T-helper 9 cell (primary cell): ENCODE results near the gene ARAP1.

Experiments
- DNase-seq: peaks from one replicate; pipeline ENCODE4 v3.0.0-alpha.2; 2020

ARAP1 gene

DNA sequence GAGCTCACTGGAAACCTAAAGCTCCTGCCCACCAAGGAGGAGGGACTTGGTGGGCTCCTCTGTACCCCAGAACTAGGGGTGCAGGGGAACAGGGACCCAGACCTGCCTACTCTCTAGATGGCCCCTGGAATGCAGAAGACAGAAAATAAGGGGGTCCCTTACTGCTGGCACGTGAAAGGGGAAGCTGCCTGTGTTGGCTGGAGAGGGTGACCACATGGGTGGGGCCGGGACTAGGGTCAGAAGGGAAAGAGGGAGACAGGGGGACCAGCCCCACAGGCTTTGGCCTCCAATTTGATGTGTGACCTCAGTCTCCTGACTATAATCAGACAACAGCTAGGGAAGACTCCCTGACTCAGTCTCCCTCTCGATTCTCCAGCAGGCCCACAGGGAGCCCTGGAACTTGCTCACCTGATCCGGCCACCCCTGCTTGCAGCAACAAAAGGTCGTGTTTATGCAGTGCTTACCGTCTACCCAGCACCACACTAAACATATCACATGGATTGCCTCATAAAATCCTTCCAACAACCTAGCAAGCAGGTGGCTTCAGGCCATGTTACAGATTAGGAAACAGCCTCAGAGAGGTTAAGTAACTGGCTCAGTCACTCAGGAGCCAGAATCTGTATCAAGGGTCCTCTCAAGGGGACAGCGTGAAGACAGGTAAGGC lies 10.2 kb downstream of the ARAP1 start:
- DNase-seq: no peak

DNA sequence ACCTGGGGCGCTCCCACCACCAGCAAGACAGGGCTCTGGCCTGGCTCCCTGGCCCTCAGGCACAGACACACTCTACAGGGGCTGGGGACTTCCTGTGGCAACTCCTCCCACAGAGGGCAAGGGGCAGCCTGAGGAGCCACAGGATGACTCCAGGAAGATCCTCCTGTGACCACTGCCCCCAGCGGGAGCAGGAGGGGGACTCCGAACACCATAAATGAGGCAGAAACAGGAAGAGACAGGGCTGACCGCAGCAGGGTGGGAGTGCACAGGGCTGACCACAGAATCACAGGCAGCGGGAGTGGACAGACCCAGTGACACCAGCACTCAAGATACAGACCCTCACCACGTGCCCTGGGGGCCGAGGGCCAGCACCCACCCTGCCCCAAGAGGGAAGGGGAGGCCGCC lies 10.8 kb downstream of the ARAP1 start:
- no peak for DNase-seq

DNA sequence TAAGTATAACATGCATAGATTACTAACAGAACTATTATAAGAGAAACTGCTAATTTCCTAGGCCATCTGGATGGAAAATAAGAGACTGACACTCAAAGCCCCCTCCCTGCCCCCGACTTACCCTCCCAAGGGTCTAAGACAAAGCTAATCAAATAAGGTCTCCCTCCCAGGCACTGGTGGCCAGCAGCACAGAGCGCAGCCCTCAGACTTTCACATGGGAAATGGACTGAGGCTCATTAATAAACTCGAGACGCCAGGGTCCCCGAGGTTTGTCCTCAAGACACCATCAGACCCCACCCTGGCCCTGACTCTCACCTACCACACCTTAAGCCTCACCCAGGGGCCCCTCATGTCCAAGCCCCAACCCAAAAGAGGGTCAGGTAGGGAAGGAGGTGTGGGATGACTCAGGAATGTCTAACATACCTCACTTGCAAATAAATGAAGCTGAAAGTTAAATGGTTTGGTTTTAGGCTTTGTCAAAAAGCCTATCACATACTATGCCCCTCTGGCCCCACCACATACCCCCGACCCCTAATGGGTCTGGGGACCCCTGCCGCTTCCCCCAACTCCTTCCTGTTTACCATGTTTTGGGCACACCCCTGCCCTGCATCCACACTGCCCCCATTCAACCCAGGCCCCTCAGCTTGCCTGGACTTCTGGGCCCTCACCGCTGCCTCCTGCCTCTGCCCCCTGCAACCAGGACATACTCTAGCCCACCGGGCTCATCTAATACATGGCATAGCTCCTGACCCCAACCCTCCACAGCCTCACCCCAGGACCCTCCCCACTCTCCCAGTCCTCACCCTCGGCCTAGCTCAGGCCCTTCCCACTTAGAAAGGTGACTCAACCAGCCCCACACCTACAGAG lies 11.4 kb downstream of the ARAP1 start:
- DNase-seq: no peak

DNA sequence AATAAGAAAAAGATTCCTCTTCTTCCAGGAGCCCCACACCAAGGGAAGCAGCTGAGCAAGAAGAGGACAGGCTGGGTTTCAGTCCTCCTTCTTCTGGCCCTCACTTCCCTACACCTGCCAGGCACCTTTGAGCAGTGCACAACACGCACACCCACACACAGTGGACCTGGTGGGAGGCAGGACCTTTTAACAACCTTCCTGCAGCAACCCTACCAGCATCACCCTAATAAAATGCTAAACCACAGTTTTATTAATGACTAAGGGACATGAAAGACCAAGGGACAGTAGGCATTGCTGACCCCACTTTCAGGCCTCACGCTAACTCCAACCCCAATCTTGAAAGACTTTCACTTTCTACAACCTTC lies 12.2 kb downstream of the ARAP1 start:
- DNase-seq: no peak

DNA sequence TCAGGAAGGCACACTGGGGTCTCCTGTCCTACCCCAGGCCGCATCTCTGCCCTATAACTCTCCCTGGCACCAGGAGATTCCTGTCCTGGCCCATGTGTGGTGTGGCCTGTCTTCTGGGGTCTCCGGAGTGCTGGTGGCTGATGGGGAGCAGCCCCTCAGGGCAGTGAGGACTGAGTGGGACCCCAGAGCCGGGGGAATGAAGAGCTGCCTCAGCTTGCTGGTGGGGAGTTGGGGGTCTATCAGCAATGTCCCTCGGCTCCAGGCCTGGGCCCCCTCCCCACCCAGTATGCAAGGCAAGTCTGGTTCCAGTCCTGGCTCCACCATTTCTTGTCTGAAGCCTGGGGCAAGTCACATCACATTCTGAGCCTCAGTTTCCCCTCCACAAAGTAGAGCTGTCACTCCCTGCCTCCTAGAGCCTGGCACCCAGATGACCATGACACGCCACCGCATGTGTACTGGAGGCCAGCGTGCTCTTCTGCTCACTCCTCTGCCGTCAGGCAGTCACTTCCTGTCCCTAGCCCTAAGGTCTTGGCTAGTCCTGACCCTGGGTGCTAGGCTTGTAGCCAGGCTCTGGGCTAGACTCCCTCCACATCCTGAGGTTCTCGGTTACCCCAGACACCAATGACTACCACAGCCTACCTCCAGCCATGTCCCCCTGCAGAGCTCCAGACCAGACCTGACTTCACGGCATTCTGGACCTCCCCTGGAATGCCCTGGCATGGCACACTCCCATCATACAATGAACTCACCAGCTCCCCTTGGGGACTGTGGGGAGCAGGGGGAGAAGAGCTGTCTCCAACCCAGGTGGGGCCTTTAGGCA lies 12.8 kb downstream of the ARAP1 start:
- DNase-seq: no peak

DNA sequence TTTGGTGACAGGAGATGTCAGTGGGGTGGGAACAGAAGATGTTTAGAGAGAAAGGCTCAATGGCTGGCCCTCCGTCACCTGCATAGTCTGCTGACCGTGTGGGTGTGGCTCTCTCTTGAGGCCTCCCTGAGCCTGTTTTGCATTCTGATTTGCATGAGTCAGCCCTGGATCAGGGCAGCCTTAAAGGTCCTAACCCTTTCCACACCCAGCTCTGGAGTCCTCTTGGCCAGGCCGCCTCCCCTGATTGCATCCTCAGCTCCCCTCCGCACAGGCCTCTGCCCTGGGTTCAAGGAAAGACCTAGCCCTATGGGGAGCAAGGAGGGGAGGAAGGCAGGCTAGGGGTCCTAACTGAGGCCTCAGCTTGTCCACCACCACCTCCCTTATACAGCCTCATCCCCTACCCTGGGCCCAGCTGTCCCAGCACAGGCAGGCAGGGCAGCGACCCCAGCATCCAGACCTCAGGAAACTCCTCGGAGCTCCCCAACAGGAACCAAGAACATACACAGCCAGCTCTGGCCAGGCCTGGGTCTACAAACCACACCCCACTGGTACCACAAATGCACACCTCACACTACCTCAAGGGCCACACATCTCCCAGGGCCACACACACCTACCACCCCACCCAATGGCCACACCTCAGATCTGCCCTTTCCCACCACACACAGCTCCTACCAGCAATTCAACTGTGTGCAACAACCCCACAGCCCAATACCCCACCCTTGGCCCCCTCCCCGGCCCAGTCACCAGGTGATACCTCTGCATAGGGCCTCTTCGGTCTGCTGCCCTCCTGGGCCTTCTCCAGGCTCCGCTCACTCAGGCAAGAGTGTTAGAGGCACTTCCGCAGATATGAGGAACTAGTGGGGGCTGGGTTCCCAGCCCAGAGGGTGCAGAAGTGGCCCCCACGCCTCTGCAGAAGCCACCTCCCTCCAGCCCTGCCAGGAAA lies 13.7 kb downstream of the ARAP1 start:
- no peak for DNase-seq

DNA sequence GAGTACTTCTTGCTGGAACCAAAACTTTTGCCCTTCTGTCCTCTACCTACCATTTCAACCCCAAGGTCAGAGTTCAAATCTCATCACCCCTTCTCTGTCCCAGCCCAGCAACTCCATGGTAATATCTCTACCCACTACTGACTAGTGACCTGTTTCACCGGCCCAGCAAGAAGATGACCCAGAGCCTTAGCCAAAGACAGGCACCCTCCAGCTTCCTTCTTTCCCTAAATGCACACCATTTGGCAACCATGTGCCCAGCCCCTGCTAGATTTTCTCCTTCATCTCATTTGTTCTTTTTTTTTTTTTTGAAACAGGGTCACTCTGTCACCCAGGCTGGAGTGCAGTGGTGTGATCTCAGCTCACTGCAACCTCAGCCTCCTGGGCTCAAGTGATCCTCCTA lies 14.9 kb downstream of the ARAP1 start:
- DNase-seq: no peak

DNA sequence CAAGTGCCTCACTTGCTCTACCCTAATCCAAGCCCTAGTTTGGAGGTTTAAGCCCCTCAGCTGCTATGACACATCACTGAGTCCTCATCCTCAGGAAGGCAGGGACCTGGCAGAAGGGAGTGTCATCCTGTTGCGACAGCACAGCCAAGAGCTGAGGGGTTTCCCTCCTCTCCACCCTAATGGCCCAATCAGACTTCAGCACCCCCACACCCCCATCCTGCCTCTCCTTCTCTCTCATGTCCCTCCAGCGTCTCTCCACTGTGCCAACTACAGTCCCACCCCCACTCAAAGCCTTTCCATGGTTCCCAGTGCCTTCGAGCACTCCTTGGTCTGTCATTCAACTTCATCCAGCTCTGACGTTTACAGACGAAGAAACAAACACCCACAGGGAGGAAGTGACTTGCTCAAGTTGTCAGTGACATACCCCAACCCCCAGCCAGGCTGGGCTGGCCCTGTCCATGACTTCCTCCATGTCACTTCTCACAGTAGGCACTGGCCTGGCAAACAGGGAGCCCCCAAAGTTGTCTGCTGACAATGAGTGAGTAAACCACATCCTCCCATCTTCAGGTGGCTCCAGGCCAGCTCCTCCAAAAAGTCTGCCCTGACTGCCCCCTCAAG lies 15.6 kb downstream of the ARAP1 start:
- peak; percentile 45 for DNase-seq

DNA sequence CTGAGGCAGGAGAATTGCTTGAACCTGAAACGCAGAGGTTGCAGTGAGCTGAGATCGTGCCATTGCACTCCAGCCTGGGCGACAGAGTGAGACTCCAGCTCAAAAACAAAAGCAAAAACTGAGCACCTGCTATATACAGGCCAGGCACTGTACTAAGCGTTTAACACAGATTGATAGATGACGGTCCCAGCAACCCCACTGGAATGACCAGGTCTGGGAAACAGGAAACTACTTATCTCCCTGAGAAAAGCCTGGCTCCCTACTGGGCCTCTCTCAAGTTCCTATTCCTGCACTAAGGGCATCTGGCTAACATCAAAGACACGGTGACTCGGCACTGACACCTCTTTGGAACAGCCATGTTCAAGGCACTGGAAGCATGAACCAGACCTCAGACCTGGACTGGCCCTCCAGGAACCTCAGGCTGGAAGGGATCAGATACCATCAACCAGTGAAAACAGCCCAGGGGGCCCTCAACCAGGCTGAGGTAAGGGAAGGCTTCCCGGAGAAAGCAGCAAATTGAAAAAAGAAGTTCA lies 16.6 kb downstream of the ARAP1 start:
- no peak for DNase-seq

DNA sequence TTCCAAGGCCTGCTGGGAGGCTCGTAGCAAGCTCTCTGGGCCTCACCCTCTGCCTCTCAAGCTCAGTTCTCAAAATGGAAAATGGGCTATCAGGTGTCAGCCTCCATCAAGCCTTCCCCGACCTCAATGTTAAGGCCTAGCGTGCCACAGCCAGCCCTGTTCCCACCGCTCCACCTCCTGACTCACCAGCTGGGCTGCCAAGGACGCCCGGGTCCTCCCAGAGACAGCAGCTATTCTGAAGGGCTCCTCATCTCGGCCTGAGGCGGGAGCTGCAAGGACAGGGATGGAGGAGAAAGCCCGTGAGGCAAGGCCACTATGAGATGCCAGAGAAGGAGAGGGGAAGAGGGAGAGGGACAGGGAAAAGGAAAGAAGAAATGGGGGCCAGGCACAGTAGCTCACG lies 19.9 kb downstream of the ARAP1 start:
- no peak for DNase-seq

DNA sequence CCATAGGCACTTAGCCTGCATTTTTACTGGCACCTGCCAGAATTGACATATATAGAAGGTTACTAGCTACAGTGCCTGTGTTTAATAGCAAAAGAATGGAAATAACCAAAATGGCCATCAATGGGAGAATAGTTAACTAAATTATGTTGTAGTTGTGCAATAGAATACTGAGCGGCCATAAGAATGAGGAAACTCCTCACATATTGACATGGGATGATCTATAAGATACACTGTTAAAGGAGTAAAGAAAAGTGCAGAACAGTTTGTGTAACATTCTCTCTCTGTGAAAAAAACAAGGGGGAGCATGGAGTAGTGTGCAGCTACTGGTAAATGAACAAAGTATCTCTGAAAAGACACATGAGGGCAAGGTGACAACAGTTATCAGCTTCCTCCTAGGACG lies 21.5 kb downstream of the ARAP1 start:
- no peak for DNase-seq

DNA sequence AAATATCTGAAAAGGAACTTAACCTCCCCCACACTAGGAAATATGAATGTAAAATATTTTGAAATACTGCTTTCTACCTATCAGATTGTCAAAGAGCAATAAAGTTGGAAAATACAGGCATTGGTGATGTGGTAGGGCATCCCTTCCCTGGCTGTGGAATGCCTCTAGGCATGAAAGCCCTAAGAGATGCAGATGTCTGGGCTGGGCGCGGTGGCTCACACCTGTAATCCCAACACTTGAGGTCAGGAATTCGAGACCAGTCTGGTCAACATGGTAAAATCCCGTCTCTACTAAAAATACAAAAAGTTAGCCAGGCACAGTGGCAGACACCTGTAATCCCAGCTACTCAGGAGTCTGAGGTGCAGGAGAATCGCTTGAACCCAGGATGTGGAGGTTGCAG lies 22.0 kb downstream of the ARAP1 start:
- DNase-seq: no peak

DNA sequence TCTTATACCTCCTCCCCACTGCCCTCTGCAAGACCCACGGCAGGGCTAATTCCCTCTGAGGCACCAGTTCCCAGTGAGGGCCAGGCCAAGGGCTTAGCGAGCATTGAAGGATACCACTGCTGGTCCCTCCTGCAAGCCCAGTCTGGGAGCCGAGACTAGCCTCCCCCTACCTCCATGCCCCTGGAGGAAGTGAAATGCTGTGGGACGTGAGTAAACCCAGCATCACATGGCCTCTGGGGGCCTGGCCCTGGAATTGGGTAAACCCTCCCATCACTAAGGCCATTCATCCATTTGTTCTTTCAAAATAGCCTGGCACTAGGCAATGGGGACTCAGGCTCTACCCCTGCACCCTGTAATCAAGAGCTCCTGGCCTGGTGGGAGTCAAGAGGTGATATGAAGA lies 24.7 kb downstream of the ARAP1 start:
- DNase-seq: no peak

DNA sequence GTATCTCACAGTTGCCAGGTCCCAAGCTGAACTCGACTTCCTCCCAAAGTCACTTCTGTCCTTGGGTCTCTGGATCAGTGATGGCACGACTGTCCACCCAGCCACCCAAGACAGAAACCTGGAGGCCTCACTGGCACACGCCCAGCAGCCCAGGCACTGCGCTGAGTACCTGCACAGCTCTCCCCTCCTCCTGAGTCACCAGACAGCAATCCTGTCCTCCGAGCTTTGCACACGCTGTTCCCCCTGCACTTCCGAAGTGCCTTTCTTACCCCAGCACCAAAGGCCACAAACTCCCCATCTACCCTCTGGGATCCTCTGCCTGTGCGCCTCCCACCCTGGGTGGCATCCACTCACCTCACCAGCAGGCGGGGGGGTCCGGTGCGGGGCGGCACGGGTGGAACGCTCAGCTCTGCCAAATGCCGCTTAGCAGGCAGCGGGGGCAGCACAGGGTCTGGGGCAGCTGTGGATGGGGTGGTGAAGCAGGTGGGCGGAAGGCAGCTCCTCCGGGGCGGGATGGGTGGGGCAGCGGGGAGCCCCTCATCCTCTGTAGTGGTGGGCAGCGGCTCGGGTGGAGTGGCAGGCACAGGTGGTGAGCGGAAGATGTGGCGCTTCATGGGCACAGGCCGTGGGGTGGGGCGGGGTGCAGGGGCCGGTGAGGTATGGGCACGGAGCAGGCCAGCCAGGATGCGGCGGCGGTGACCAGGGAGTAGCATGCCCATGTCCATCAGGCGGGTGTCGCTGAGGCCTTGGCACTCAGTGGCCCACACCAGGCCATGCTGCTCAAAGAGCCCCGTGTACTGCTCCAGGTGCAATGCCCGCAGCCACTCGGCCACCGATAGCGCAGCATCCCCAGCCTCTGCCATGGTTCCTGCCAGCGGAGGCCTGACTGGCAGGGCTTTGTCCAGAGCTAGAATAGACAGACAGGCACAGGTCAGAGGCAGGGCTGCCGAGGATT lies 25.7 kb downstream of the ARAP1 start:
- DNase-seq: no peak

DNA sequence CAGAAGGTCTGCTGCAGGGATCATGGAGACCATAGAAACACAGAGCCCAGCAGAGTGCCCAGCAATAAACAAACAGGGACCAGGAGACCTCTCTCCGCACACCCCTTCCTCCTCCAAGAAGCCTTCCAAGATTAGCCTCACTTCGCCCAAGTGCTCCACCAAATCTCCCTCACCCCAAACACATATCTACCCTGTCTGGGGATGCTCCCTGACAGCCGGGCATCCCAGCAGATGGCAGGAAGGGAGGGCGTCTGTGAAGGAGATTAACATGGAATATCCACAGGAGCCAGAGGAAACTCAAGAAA lies 26.5 kb downstream of the ARAP1 start:
- DNase-seq: no peak

DNA sequence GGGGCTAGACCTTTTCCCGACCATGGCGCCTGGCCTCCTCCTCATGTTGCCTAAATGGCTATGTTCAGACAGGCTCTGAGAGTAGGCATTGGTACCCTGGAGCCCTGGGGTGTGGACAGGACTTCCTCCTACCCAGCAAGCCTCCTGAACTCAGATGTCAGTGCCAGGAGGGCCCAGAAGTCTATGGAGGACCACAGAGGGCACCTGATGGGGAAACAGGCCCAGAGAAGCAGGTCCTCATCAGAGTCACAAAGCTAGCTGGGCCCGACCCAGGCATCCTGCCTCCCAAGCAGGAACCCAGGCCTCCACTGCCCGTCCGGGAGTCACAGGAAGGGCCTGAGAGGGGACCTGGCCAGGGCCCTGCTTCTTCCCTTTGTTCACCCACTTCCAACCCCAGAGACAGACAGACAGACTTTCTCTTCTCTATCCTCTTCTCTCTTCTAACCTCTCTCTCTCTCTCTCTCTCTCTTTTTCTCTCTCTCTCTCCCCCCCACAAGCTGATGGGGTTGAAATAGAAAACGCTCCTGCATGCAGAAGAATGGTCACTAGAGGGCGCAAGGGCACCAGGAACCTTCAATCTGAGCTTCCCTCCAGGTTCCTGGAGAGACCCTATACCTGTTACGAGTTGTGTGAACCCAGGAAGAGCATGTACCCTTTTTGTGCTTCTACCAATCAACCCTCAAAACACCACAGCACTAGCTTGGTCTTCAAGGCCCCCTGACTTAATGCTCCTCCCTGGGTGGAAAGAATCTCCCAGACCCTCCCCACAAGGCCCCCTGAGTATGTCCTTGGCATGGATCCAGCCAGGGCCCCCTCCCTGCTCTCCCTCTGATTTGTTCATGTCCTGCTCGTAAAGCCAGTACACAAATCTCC lies 27.1 kb downstream of the ARAP1 start:
- peak; percentile 70 for DNase-seq

DNA sequence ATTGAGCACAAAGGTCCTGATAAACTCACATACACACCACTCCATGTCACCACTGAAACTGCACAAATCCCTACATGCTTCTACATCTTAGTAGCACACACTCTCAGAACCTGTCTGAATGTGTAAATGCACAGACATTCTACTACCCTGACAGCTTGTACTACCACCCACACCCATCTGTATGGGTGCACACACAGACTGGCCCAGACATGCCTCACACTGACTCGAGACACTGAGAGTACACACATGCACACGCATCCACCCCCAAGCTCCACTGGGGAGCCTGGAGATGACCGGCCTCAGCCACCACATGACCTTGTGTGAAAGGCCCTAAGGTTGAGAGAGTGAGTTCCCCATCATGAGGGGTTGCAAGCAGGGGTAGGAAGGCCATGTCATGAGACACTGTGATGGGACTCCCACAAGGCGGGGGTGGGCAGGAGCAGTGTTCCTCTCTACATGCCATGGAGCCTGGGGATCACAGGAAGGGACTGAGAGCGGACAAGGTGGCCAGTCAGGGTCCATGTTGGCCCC lies 28.1 kb downstream of the ARAP1 start:
- no peak for DNase-seq

DNA sequence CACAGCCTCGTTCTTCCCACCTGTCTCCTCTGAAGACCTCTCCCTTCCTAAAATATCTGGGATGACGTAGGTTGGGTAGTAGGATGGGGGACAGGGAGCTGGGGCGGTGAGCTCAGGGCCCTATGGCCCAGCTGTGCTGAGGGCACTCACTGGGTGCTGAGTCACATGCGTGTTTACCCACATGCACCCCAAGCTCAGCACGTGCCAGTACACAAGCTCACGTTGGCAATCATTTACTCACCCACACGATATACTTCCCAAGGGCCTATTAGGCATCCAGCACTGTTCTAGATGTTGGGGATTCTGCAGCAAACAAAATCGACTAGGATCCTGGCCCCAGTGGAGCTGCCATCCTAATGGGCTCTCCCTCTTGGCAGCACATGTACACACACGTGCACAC lies 28.7 kb downstream of the ARAP1 start:
- no peak for DNase-seq

DNA sequence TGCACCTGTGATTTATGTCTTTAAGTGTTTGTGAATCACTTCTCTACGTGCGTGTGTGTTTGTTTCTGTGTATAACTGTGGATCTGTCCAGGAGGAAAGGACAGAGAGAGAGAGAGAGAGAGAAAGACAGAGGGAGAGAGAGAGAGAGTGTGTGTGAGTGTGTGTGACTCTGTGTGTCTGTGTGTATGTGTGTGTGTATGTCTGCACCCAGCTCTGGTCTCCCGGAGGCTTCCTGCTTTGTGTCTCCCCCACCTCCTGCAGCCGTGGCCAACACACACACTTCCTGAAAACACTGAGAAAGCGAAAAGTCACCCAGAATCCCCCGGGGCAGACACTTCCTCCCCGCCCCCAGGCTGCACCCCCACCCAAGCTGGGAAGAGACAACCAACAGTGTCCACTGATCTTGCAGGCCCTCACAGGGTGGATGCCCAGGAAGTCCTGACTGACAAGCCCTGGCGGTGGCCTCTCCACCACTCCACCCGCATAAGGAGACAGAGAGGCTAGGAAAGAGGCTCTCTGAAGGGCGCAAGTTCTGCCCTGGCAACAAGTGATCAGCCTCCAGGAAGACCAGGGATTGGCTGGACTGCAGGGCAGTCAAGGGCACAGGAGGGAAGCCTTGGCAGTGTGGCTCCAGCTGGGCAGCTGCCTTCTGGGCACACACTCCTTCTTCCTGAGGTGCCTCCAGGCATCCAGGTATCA lies 30.0 kb downstream of the ARAP1 start:
- DNase-seq: peak; percentile 72
